ENCODE data around the gene ZNF536.
"Not testable (repeated sequence)": the region's sequence is repeated elsewhere in the genome, so short reads cannot be mapped to it uniquely, and the experiment has no call there.

ZNF536 gene

DNA sequence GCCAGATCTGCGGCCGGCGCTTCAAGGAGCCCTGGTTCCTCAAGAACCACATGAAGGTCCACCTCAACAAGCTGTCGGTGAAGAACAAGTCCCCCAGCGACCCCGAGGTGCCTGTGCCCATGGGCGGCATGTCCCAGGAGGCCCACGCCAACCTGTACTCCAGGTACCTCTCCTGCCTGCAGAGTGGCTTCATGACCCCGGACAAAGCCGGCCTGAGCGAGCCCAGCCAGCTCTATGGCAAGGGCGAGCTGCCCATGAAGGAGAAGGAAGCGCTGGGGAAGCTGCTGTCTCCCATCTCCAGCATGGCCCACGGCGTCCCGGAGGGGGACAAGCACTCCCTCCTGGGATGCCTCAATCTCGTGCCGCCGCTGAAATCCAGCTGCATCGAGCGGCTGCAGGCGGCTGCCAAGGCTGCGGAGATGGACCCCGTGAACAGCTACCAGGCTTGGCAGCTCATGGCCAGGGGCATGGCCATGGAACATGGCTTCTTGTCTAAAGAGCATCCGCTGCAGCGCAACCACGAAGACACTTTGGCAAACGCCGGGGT lies 72.6 kb downstream of the ZNF536 start:
- no peak for TF ChIP-seq ZFX (IDR thresholded peaks at IDR 0.05; ENCODE audit: borderline replicate concordance)
- TF ChIP-seq, protein P1, sequence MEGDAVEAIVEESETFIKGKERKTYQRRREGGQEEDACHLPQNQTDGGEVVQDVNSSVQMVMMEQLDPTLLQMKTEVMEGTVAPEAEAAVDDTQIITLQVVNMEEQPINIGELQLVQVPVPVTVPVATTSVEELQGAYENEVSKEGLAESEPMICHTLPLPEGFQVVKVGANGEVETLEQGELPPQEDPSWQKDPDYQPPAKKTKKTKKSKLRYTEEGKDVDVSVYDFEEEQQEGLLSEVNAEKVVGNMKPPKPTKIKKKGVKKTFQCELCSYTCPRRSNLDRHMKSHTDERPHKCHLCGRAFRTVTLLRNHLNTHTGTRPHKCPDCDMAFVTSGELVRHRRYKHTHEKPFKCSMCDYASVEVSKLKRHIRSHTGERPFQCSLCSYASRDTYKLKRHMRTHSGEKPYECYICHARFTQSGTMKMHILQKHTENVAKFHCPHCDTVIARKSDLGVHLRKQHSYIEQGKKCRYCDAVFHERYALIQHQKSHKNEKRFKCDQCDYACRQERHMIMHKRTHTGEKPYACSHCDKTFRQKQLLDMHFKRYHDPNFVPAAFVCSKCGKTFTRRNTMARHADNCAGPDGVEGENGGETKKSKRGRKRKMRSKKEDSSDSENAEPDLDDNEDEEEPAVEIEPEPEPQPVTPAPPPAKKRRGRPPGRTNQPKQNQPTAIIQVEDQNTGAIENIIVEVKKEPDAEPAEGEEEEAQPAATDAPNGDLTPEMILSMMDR (IDR thresholded peaks at IDR 0.05), result no peak
- no peak overlapping the region for H3K27ac ChIP-seq

DNA sequence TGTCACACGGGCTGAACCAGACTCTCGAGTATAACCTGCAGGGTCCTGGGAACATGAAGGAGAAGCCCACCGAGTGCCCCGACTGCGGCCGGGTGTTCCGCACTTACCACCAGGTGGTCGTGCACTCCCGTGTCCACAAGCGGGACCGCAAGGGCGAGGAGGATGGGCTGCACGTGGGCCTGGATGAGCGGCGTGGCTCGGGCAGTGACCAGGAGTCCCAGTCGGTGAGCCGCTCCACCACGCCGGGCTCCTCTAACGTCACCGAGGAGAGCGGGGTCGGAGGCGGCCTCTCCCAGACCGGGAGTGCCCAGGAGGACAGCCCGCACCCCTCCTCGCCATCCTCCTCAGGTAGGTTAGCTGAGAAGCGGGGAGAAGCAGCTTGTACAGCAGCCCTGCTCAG lies 73.2 kb downstream of the ZNF536 start:
- no peak for TF ChIP-seq ZFX (IDR thresholded peaks at IDR 0.05; ENCODE audit: borderline replicate concordance)
- TF ChIP-seq, protein P1 (IDR thresholded peaks at IDR 0.05), result no peak

DNA sequence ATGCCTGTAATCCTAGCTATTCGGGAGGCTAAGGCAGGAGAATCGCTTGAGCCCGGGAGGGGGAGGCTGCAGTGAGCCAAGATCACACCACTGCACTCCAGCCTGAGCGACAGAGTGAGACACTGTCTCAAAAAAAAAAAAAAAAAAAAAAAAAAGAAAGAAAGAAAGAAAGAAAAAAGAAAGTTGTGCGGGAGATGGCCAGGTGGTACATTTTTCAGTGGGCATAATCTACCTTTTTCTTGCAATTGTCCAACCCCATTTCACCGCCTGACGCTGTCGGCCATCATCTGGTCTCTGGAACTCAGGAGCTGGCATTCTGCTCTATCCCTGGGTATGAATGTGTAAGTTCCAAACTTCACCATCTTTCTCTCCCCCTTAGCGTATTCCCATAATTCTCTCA lies 73.9 kb downstream of the ZNF536 start:
- not testable (repeated sequence) for H3K27ac ChIP-seq

More for the DNA sequence above, 73.2 kb downstream of the ZNF536 start:
- H3K27ac ChIP-seq, result no peak overlapping the region

DNA sequence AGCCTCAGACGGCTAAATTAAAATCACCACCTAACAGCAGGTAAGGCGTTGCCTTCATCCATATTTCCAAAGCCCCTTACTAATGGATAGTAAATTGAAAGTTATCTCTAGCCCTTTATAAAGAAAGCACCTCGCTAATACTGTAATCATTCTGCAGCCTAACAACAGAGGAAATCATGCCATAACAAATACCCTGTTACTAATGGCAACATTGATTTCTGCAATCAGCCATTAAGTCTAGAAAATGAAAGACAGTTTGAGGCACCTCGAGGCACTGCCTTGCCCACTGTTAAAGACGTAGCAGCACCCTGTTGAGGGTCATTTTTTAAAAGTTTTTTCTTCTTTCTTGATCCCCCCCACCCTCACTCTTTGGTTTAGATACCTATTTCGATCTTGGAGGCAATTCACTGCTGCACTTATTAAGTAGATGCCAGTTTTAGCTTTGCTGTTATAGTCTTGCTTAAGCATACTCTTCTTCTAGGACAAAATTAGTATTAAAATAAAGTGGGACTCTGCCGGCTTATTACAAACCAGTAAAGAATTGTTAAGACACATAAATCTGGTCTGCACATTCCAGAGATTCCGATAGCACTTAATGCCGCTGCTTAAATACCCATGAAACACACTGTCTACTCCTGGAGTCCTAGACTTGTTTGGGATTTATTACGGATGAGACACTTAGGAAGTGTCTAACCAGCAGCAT lies 74.8 kb downstream of the ZNF536 start:
- no peak for TF ChIP-seq ZFX (IDR thresholded peaks at IDR 0.05; ENCODE audit: borderline replicate concordance)
- TF ChIP-seq, protein P1 (IDR thresholded peaks at IDR 0.05), result no peak

DNA sequence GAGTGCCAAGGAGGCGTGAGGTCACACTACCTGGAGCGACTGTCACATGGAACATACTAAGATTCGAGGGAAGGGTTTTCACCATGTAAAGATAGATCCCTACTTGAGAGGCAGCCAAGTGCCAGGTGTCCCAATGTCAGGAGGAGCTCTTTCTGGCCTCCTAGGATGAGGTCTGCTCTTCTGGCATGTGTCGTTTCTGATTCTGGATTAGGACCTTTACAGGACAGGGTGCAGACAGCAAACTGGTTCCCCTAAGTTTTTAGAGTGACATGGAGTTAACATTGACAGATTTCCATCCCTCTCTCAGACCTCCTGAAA lies 75.3 kb downstream of the ZNF536 start:
- TF ChIP-seq, protein P1 (IDR thresholded peaks at IDR 0.05), result no peak
- TF ChIP-seq ZFX (IDR thresholded peaks at IDR 0.05; ENCODE audit: borderline replicate concordance), result no peak
- H3K27ac ChIP-seq, result no peak overlapping the region

More for the DNA sequence above, 74.8 kb downstream of the ZNF536 start:
- H3K27ac ChIP-seq, result no peak overlapping the region

DNA sequence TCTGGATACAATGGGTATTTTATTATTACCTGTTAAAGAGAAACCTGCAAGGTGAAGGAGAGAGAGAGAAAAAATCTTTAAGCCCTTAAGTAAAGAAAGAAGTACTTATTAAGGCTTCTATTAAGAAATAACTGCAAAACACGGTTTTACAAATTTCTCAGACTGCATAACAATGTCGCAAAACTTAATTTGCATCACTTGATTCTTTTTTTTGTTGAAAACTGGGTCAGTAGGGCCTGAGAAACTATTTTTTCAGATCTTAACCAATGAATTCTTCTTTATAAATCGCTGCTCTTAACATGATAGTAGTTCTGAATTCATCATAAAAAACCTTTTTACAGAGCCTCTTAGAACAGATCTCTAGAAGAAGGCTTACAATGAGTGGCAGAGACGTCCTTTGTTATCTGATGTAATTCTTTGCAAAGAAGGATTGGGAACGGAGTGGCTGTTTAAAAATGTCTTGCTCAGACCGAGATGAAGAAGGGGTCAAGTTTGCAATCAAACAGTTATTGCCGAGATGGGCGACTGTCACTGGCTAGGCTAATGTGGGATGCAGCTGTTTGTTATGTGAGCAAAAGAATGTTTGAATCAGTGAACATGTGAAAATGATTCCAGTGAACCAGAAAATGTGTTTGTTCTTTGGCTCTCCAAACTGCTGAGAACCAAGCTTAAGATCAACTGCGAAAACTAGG lies 76.3 kb downstream of the ZNF536 start:
- H3K27ac ChIP-seq, result no peak overlapping the region
- TF ChIP-seq ZFX (IDR thresholded peaks at IDR 0.05; ENCODE audit: borderline replicate concordance), result no peak
- TF ChIP-seq, protein P1 (IDR thresholded peaks at IDR 0.05), result no peak

DNA sequence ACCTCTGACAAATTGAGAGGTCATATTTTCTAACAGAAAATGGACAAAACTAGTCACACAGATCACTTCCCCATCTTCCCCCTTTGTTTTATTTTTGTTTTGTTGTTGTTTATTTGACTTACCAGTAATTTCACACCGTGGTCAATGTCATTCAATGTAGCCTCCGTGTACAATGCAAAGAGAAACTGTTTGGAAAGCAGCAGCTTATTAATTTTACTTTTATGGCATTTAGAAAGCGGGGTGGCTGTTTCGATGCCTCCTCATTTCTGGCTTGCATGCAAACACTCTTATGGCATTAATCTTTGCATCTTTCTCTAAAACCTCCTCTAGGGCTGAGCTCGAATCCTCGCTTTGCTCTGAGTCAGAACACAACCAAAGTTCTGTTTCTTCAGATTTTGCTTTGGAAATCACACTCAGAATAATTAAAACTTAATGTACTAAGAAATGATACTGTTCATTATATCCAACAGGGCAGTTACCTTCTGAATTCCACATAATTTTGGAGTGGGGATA lies 77.0 kb downstream of the ZNF536 start:
- H3K27ac ChIP-seq, result no peak overlapping the region
- TF ChIP-seq, protein P1 (IDR thresholded peaks at IDR 0.05), result no peak
- TF ChIP-seq ZFX (IDR thresholded peaks at IDR 0.05; ENCODE audit: borderline replicate concordance), result no peak
